Osteocyte (in vitro differentiated cells): Measurements from ENCODE around the gene RBM23. TPM values are rescaled to one million over a fixed set of nuclear protein-coding genes. Genes with fewer than 3 reads are reported as not detected.
A peak's percentile ranks its signal among the peaks of the same experiment; 100 is the strongest.
"Not testable (repeated sequence)": the region's sequence is repeated elsewhere in the genome, so short reads cannot be mapped to it uniquely, and the experiment has no call there.

Experiments used
- DNase-seq: peaks from one replicate; pipeline ENCODE4 v3.0.0; 2021; ENCODE audit warnings: mixed read lengths; ENCODE audit not compliant: unreplicated experiment; ENCODE audit errors: extremely low spot score
- H3K27ac Mint-ChIP-seq: one replicate; pipeline ENCODE4 v1.8.0; 2021; ENCODE audit warnings: mild to moderate bottlenecking, mixed read lengths; ENCODE audit not compliant: unreplicated experiment
- H3K27me3 Mint-ChIP-seq: one replicate; pipeline ENCODE4 v1.8.0; 2021; ENCODE audit warnings: mixed read lengths; ENCODE audit not compliant: unreplicated experiment
- H3K36me3 Mint-ChIP-seq: one replicate; pipeline ENCODE4 v1.8.0; 2021; ENCODE audit warnings: mixed read lengths; ENCODE audit not compliant: unreplicated experiment
- H3K4me1 Mint-ChIP-seq: one replicate; pipeline ENCODE4 v1.8.0; 2021; ENCODE audit warnings: mixed read lengths; ENCODE audit not compliant: unreplicated experiment
- H3K4me3 Mint-ChIP-seq: one replicate; pipeline ENCODE4 v1.8.0; 2021; ENCODE audit warnings: mild to moderate bottlenecking, moderate library complexity, mixed read lengths; ENCODE audit not compliant: unreplicated experiment
- H3K9me3 Mint-ChIP-seq: one replicate; pipeline ENCODE4 v1.8.0; 2021; ENCODE audit warnings: mixed read lengths; ENCODE audit not compliant: unreplicated experiment
- CTCF ChIP-seq: fragments of 200-600 bp; sonication (generic); IDR thresholded peaks from 2 replicates; pipeline ENCODE4 v1.5.0; 2021; ENCODE audit warnings: antibody characterized with exemption, mild to moderate bottlenecking, moderate library complexity
- total RNA-seq: library from RNA; stranded (reverse); gene quantifications from 2 replicates; pipeline ENCODE4 v1.2.1, GENCODE V29; 2021

RBM23 gene
- total RNA-seq, 1 donor from 2014 or later, result 93.3 TPM

DNA sequence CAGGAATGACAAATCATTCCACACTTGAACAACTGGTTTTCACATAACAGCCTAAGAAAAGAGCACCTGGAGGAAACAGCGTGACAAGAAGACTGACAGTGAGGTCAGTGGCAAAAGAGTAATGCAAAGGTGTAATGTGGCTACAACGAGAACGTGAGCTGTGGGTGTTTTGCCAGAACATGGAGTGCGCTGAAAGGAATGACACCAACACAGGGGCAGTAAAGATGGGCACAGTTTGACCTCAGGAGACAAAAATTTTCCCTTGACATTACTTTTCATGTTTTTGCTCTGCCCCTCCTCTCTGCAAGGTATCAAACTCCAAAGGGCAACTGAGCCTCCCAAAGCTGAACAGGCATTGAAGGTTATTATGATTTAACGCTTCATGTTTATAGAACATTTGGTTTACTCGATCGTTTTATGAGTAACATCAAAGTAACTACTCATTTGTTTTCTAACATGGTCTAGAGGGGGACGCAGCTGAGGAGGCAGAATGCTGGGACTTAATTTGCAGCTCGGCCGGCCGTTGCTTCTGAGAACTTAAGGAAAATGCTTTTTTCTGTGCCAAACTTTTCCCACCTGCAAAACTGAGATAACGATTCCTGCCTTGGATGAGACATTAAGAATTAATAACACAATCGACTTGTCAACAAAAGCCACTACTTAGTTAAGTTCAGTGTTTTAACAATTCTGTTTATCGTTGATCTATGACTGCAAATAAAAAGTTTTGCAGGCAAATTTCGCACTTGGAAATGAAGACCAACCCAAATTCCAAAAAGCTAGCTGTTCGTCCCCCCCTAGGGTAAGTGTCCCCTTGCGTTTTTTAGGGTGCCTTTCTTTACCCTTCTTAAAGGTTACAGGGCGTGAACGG lies 37.0 kb upstream of the RBM23 start:
- no peaks in the 10 kb centered on the region for H3K27me3 Mint-ChIP-seq
- H3K4me1 Mint-ChIP-seq, result peaks cover 17% of the 10 kb centered on the region
- peaks cover 15% of the 10 kb centered on the region for H3K36me3 Mint-ChIP-seq
- DNase-seq, result no peak
- peak overlapping the region; percentile 96 for H3K27ac Mint-ChIP-seq
- H3K4me3 Mint-ChIP-seq, result peak overlapping the region; percentile 89
- H3K9me3 Mint-ChIP-seq, result no peaks in the 10 kb centered on the region
- no peak for TF ChIP-seq CTCF

GRCh38 chr14:22952418-22952817 lies 33.5 kb upstream of the RBM23 start:
- Mint-ChIP-seq H3K27ac (no peak overlapping the region), H3K27me3 (no peaks in the 10 kb centered on the region), H3K4me1 (peaks cover 17% of the 10 kb centered on the region), H3K4me3 (no peak overlapping the region), H3K9me3 (no peaks in the 10 kb centered on the region), H3K36me3 (peaks cover 23% of the 10 kb centered on the region)
- no peak for DNase-seq
- no peak for TF ChIP-seq CTCF

DNA sequence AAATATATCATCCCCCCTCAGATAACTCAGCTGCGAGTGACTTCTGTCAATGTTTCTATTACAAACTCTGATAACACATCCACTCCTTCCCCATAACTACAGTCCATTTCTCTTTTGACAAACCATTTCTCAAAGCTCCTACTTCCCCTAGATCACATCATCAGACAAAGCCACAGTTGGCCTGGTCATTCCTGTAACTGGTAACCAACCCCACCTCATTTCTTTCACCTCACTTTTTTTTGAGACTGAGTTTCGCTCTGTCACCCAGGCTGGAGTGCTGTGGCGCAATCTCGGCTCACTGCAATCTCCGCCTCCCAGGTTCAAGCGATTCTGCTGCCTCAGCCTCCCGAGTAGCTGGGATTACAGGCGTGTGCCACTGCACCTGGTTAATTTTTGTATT lies 32.8 kb upstream of the RBM23 start:
- H3K27ac Mint-ChIP-seq, H3K27me3 Mint-ChIP-seq, H3K9me3 Mint-ChIP-seq, H3K4me3 Mint-ChIP-seq, DNase-seq: not testable (repeated sequence)
- H3K4me1 Mint-ChIP-seq, result peaks cover 17% of the 10 kb centered on the region
- peaks cover 28% of the 10 kb centered on the region for H3K36me3 Mint-ChIP-seq

DNA sequence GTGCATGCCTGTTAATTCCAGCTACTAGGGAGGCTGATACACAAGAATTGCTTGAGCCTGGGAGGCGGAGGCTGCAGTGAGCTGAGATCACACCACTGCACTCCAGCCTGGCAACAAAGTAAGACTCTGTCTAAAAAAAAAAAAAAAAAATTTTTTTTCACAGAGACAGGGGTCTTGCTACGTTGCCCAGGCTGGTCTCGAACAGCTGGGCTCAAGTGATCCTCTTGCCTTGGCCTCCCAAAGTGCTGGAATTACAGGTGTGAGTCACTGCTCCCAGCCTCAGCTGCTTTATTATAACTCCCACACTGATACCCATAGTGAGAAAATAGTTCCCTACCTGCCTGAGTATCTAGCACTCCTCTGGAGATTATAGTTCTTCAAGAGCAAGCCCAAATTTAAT lies 26.7 kb upstream of the RBM23 start:
- TF ChIP-seq CTCF, result no peak

GRCh38 chr14:22939684-22940083 lies 20.7 kb upstream of the RBM23 start:
- Mint-ChIP-seq H3K9me3 (no peaks in the 10 kb centered on the region), H3K4me3 (no peak overlapping the region), H3K36me3 (peaks cover 11% of the 10 kb centered on the region), H3K4me1 (no peaks in the 10 kb centered on the region), H3K27me3 (no peaks in the 10 kb centered on the region), H3K27ac (no peak overlapping the region)
- no peak for TF ChIP-seq CTCF
- no peak for DNase-seq

More for the DNA sequence above, 26.7 kb upstream of the RBM23 start:
- Mint-ChIP-seq H3K4me3 (no peak overlapping the region), H3K27me3 (no peaks in the 10 kb centered on the region), H3K9me3 (no peaks in the 10 kb centered on the region), H3K27ac (no peak overlapping the region), H3K4me1 (no peaks in the 10 kb centered on the region), H3K36me3 (peaks cover 25% of the 10 kb centered on the region)
- no peak for DNase-seq
